Measurements from ENCODE around the gene ZKSCAN4. TPM values are rescaled to one million over a fixed set of nuclear protein-coding genes. Genes with fewer than 3 reads are reported as not detected.

The ZKSCAN4 gene
- total and polyA plus RNA-seq, 2 donors (not counting 1 experiment from before 2014, with no cell fraction given), result 3.0 to 12.1 TPM

DNA sequence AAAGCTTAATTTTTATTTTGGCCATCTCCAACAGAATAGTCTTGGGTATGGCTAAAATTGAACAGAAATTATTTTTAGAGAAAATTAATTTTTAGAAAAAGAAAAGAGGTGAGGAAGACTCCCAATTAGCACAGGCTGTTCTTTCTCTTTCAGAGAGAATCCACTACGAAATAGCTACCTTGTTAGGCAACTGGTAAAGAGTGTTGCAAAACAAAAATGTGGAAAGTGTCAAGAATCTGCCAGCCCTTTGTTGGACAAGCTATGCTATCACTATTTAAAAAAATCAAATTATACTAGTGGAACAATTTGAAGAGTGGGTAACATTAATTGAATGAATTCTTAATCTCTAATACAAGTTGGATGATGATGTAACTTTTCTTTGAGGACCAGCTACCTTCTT, 46.2 kb downstream of the ZKSCAN4 start:
- H3K27ac ChIP-seq (ENCODE audit: low read length in 2 of 2), result no peak overlapping the region
- peaks cover 4 to 72% (median 58%) of the 10 kb centered on the region in 4 experiments for H3K27me3 ChIP-seq (replicated peaks in 1 of 4; ENCODE audit: control extremely low read depth in 1 of 4, control insufficient read depth in 3 of 4, insufficient read depth in 4 of 4, low read length in 3 of 4)
- H3K9me3 ChIP-seq (ENCODE audit: control extremely low read depth in 1 of 3, control insufficient read depth in 2 of 3, insufficient read depth in 1 of 3, low read length in 2 of 3), result peaks cover 8 to 26% (median 22%) of the 10 kb centered on the region in 3 donors
- ATAC-seq (ENCODE audit: low read depth), result no peak
- Mint-ChIP-seq H3K4me3 (no peak overlapping the region), H3K9me3 (ENCODE audit: insufficient read depth) (no peaks in the 10 kb centered on the region), H3K27ac (no peak overlapping the region), H3K4me1 (peaks cover 15% of the 10 kb centered on the region), H3K27me3 (peaks cover 75% of the 10 kb centered on the region)
- ChIA-PET CTCF (no interaction called here), POLR2A (no interaction called here)
- H3K4me3 ChIP-seq (ENCODE audit: control extremely low read depth in 1 of 5, extremely low read depth in 1 of 5, insufficient read depth in 1 of 5, low read depth in 2 of 5, low read length in 4 of 5), result no peak overlapping the region
- no peak overlapping the region for H2AFZ ChIP-seq (ENCODE audit: insufficient read depth, low read depth, low read length, poor library complexity, severe bottlenecking)
- no peaks in the 10 kb centered on the region for H4K20me1 ChIP-seq (ENCODE audit: control insufficient read depth, insufficient read depth, low read length, poor library complexity, severe bottlenecking)
- H3K36me3 ChIP-seq (replicated peaks in 1 of 2; ENCODE audit: control extremely low read depth in 1 of 2, control insufficient read depth in 1 of 2, extremely low read depth in 1 of 2, insufficient read depth in 2 of 2, low read length in 1 of 2), result no peaks in the 10 kb centered on the region
- no peaks in the 10 kb centered on the region for H3K79me2 ChIP-seq (ENCODE audit: control insufficient read depth, insufficient read depth, low read length)
- DNase-seq, result no peak
- WGBS (ENCODE audit: insufficient coverage), result no CpG with 5 or more reads among the region's 1 CpG
- H3K9ac ChIP-seq (ENCODE audit: low read length), result no peak overlapping the region
- no peak overlapping the region for H3K4me2 ChIP-seq (replicated peaks; ENCODE audit: low read depth, low read length, poor library complexity, severe bottlenecking)
- intact Hi-C loops (cut with micrococcal nuclease), result no loop called here
- TF ChIP-seq, protein P1, sequence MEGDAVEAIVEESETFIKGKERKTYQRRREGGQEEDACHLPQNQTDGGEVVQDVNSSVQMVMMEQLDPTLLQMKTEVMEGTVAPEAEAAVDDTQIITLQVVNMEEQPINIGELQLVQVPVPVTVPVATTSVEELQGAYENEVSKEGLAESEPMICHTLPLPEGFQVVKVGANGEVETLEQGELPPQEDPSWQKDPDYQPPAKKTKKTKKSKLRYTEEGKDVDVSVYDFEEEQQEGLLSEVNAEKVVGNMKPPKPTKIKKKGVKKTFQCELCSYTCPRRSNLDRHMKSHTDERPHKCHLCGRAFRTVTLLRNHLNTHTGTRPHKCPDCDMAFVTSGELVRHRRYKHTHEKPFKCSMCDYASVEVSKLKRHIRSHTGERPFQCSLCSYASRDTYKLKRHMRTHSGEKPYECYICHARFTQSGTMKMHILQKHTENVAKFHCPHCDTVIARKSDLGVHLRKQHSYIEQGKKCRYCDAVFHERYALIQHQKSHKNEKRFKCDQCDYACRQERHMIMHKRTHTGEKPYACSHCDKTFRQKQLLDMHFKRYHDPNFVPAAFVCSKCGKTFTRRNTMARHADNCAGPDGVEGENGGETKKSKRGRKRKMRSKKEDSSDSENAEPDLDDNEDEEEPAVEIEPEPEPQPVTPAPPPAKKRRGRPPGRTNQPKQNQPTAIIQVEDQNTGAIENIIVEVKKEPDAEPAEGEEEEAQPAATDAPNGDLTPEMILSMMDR (IDR thresholded peaks at IDR 0.05), result no peak
- no peak for TF ChIP-seq EZH2 (IDR thresholded peaks at IDR 0.05; ENCODE audit: borderline replicate concordance, insufficient read depth, low read depth, low read length, poor library complexity, severe bottlenecking)
- H3K4me1 ChIP-seq (ENCODE audit: control insufficient read depth in 2 of 2, insufficient read depth in 2 of 2, low read length in 2 of 2), result peaks cover 14 to 24% of the 10 kb centered on the region in 2 donors

DNA sequence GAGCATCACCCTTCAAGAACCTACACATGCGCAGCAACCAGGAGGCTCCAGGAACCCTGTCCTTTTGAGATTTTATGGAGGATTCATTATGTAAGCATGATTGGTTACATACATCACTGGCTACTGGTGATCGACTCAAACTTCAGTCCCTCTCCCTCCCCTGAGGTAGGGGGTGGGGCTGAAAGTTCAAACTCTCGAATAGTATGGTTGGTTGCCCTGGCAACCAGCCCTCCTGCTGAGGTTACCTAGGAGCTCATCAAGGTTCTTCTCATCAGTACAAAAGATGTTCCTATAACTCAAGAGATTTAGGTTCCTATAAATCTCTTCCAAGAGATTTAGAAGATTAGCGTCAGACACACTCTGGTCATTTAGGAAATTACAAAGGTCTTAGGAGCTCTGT, 48.9 kb downstream of the ZKSCAN4 start:
- peaks cover 13 to 14% of the 10 kb centered on the region in 2 donors for H3K4me1 ChIP-seq (ENCODE audit: control insufficient read depth in 2 of 2, insufficient read depth in 2 of 2, low read length in 2 of 2)
- ChIA-PET POLR2A (no interaction called here), CTCF (no interaction called here)
- H4K20me1 ChIP-seq (ENCODE audit: control insufficient read depth, insufficient read depth, low read length, poor library complexity, severe bottlenecking), result no peaks in the 10 kb centered on the region
- no peak overlapping the region for H3K27ac ChIP-seq (ENCODE audit: low read length in 2 of 2)
- intact Hi-C loops (cut with micrococcal nuclease), result no loop called here
- no peaks in the 10 kb centered on the region for H3K79me2 ChIP-seq (ENCODE audit: control insufficient read depth, insufficient read depth, low read length)
- H3K4me2 ChIP-seq (replicated peaks; ENCODE audit: low read depth, low read length, poor library complexity, severe bottlenecking), result no peak overlapping the region
- peaks cover 0 to 57% (median 48%) of the 10 kb centered on the region in 4 experiments for H3K27me3 ChIP-seq (replicated peaks in 1 of 4; ENCODE audit: control extremely low read depth in 1 of 4, control insufficient read depth in 3 of 4, insufficient read depth in 4 of 4, low read length in 3 of 4)
- Mint-ChIP-seq H3K4me1 (peaks cover 15% of the 10 kb centered on the region), H3K27me3 (peaks cover 80% of the 10 kb centered on the region), H3K4me3 (no peak overlapping the region), H3K9me3 (ENCODE audit: insufficient read depth) (peaks cover 8% of the 10 kb centered on the region), H3K27ac (no peak overlapping the region)
- peaks cover 6 to 28% (median 27%) of the 10 kb centered on the region in 3 donors for H3K9me3 ChIP-seq (ENCODE audit: control extremely low read depth in 1 of 3, control insufficient read depth in 2 of 3, insufficient read depth in 1 of 3, low read length in 2 of 3)
- ATAC-seq (ENCODE audit: low read depth), result no peak
- no peaks in the 10 kb centered on the region for H3K36me3 ChIP-seq (replicated peaks in 1 of 2; ENCODE audit: control extremely low read depth in 1 of 2, control insufficient read depth in 1 of 2, extremely low read depth in 1 of 2, insufficient read depth in 2 of 2, low read length in 1 of 2)
- WGBS (ENCODE audit: insufficient coverage), result 100% methylated on average over 1 of the region's 4 CpGs
- DNase-seq, result no peak
- no peak overlapping the region for H3K9ac ChIP-seq (ENCODE audit: low read length)
- no peak overlapping the region for H3K4me3 ChIP-seq (ENCODE audit: control extremely low read depth in 1 of 5, extremely low read depth in 1 of 5, insufficient read depth in 1 of 5, low read depth in 2 of 5, low read length in 4 of 5)
- no peak overlapping the region for H2AFZ ChIP-seq (ENCODE audit: insufficient read depth, low read depth, low read length, poor library complexity, severe bottlenecking)
- TF ChIP-seq EZH2 (IDR thresholded peaks at IDR 0.05; ENCODE audit: borderline replicate concordance, insufficient read depth, low read depth, low read length, poor library complexity, severe bottlenecking), result no peak
- TF ChIP-seq, protein P1 (IDR thresholded peaks at IDR 0.05), result no peak
